Fibroblast of the aortic adventitia (primary cell): ENCODE data around the gene SPATA31C1. TPM values are rescaled to one million over a fixed set of nuclear protein-coding genes. Genes with fewer than 3 reads are reported as not detected.

Source experiments
- DNase-seq: peaks from one replicate; pipeline ENCODE4 v3.0.0-alpha.2; 2010; ENCODE audit warnings: low read depth
- H3K4me3 ChIP-seq: 2 replicates; pipeline ENCODE4 v1.5.1; 2011; ENCODE audit warnings: low read depth, mild to moderate bottlenecking, control low read depth, low read length, moderate library complexity
- total RNA-seq: library from RNA; depleted of rRNA; stranded (reverse); fragments of >200 nt; gene quantifications from 2 replicates; pipeline ENCODE4 v1.2.3, GENCODE V29; 2012; ENCODE audit warnings: low replicate concordance
- TF ChIP-seq, protein P1 (sequence below): IDR thresholded peaks from 2 replicates; pipeline ENCODE4 v1.5.1; 2011; ENCODE audit warnings: mild to moderate bottlenecking, low read length, control low read depth, inconsistent platforms; ENCODE audit not compliant: insufficient read depth

SPATA31C1 gene
- total RNA-seq, 1 donor = not detected

DNA sequence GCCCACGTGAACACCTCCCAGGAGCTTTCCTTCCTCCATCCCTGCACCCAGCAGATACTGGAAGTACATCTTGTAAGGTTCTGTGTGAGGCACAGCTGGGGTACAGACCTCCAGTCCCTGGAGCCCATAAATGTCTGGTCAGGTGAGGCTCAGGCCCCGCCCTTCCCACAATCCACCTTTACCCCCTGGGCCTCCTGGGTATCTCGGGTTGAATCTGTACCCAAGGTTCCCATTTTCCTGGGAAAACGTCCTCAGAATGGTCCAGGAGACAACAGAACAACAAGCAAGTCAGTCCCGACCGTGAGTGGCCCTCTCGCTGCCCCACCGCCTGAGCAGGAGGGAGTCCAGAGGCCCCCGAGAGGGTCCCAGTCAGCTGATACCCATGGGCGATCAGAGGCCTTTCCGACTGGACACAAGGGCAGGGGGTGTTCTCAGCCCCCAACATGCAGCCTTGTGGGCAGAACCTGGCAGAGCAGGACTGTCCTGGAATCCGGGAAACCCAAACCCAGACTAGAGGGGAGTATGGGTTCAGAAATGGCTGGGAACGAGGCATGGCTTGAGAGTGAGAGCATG lies 30.7 kb upstream of the SPATA31C1 start:
- no peak for DNase-seq

DNA sequence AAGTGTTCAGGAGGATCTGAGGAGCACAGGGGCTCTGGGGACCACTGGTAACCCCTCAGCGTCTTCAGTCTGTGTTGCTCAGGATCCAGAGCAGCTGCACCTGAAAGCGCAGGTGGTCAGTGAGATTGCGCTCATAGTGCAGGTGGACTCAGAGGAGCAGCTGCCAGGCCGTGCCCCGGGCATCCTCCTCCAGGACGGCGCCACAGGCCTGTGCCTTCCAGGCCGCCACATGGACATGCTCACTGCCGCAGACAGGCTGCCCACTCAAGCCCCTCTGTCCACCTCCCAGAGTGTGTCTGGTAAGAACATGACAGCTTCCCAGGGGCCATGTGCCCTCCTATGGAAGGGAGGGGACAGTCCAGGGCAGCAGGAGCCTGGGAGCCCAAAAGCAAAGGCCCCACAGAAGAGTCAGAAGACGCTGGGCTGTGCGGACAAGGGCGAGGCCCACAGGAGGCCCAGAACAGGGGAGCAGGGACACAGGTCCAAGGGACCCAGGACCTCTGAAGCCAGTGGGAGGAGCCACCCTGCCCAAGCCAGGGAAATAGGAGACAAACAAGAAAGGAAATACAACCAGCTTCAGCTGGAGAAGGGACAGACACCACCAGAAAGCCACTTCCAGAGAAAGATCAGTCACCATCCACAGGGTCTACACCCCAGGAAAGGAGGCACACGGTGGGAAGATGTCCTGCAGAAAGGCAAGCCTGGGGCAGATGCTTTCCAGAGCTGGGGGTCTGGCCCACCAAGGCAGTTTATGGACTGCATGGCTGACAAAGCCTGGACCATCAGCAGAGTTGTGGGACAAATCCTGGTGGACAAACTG lies 29.9 kb upstream of the SPATA31C1 start:
- TF ChIP-seq, protein P1, sequence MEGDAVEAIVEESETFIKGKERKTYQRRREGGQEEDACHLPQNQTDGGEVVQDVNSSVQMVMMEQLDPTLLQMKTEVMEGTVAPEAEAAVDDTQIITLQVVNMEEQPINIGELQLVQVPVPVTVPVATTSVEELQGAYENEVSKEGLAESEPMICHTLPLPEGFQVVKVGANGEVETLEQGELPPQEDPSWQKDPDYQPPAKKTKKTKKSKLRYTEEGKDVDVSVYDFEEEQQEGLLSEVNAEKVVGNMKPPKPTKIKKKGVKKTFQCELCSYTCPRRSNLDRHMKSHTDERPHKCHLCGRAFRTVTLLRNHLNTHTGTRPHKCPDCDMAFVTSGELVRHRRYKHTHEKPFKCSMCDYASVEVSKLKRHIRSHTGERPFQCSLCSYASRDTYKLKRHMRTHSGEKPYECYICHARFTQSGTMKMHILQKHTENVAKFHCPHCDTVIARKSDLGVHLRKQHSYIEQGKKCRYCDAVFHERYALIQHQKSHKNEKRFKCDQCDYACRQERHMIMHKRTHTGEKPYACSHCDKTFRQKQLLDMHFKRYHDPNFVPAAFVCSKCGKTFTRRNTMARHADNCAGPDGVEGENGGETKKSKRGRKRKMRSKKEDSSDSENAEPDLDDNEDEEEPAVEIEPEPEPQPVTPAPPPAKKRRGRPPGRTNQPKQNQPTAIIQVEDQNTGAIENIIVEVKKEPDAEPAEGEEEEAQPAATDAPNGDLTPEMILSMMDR = no peak
- no peak overlapping the region for H3K4me3 ChIP-seq
- DNase-seq = no peak

More for the DNA sequence above, 30.7 kb upstream of the SPATA31C1 start:
- H3K4me3 ChIP-seq = no peak overlapping the region
- TF ChIP-seq, protein P1 = no peak

DNA sequence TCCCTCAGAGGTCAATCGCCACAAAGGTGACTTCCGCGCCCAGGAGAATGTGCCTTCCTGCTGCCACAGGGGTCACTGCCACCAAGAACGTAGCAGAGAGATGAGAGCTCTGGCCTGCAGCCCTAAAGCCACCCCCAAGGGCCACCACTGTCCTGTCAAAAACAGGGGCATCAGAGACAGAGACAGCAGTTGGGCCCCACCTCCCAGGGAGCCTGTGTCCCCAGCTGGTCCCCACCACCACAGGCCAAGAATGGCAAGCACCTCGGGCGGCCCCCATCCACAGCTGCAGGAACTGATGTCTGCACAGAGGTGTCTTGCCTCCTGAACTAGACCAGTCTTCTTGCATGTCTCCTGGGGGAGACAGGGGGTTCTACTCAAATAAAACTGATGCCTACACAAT lies 29.3 kb upstream of the SPATA31C1 start:
- no peak overlapping the region for H3K4me3 ChIP-seq
- TF ChIP-seq, protein P1 = no peak
- DNase-seq = no peak

DNA sequence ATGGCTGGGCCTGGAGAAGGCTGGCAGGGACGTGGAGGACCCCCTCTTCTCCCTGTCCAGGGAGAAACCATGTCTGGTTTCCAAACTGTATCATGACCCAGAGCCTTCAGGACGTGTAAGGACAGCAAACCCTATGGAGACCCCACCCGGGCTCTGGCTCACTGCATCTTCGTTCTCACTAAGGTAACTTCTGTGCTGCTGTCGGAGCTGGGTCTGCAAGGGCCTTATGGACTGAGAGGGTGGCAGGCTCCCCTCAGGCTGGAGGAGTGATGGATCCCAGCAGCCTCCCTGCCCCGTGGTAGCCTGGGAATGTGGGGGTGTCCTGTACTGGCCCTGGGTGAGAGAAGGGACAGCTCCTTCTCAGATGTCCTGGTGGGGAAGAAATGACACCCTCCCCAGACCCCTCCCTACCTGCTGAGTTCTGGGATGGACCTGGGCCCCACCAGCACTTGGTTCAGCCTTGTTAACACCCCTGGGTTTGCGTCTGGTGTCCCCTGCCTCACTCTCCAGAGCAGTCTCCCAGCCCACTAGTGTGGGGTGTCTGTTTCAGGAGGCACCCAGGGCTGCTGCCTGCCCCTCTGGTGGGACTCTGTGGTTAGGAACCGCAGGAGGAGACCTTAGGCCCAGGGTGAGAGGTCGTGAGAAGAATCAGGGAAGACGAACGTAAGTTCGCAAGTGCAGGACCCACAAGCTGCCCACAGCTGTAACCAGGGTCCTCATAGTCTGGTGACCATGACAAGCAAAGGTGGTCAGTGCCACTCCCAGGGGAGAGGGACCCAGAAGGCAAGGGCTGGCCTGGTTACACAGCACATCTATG lies 28.5 kb upstream of the SPATA31C1 start:
- TF ChIP-seq, protein P1 = no peak
- no peak for DNase-seq
- no peak overlapping the region for H3K4me3 ChIP-seq

DNA sequence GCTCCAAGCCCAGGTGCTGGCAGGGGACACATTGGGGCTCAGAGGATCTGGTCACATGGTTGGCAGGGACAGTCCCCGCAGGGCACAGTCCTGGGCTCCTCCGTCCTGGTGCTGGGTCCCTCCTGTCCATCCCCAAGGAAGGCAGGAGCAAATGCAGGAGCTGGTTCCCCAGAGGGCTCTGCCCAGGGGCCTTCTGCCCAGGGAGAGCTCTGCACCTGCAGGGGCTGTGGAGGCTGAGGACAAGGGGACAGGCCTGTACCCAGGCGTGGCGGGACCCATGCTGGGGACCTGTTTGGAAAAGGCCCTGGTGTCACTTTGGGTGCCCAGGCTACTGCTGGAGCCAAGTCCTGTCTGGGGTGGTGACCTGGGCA lies 27.9 kb upstream of the SPATA31C1 start:
- no peak for DNase-seq
- no peak overlapping the region for H3K4me3 ChIP-seq
- TF ChIP-seq, protein P1 = no peak

DNA sequence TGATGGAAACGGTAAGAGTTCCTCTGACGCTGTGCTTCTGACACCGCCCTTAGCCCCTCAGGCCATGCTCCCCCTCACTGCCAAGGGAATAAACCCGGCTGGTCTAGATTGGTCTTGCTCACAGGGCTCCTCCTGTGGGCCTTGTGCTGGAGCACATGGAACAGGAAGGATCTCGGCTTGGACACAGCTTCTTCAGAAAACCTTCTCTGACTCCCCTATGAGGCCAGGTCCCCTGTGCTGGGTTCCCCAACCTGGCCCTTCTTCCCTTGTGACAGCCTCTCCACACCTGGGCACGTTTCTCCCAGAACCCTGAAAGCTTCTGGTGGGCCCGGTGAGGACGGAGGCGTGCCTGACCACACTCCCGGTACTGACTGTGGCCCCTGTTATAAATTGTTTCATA lies 26.9 kb upstream of the SPATA31C1 start:
- TF ChIP-seq, protein P1 = no peak
- no peak overlapping the region for H3K4me3 ChIP-seq
- no peak for DNase-seq
